Cardiac fibroblast (primary cell): ENCODE data around the gene AKAP6.
A peak's percentile ranks its signal among the peaks of the same experiment; 100 is the strongest.

Source experiments
- DNase-seq, 2 donors: peaks; one replicate each; pipeline versions ENCODE4 v3.0.0 to v3.0.0-alpha.2; 2010; ENCODE audit warnings: low read depth in 2 of 2
- H3K4me3 ChIP-seq, 2 donors: replicated peaks in 1 of 2; 1 replicate in 1 of 2; 2 replicates in 1 of 2; pipeline ENCODE4 v1.5.1; 2011; ENCODE audit warnings: low read depth in 2 of 2, low read length in 2 of 2, mild to moderate bottlenecking in 2 of 2, moderate library complexity in 1 of 2
- CTCF ChIP-seq: IDR thresholded peaks from one replicate; pipeline ENCODE4 v1.5.1; 2011; ENCODE audit warnings: low read depth, mild to moderate bottlenecking, low read length, inconsistent platforms

Gene AKAP6

GRCh38 chr14:32728976-32729375 lies 399.9 kb downstream of the AKAP6 start:
- TF ChIP-seq CTCF, result no peak
- no peak overlapping the region for H3K4me3 ChIP-seq
- DNase-seq, result peak; percentile 8 to 11

DNA sequence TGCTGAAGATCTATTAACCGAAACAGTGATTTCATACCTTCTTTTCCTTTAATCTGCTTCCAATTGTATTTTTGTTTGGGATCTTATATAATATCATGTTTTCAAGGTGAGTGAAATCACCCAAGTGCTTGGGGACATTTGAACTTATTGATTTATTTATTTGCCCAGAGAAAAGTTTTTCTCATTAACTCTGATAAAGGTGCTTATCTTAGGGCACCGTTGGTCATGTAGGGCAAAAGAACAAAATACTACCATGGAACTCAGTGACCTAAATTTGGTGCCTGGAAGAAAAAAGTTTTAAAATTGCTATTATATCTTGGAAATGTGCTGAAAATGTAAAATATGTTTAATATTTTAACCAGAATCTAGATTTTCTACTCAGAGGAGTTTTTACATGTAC lies 402.2 kb downstream of the AKAP6 start:
- no peak for DNase-seq
- no peak overlapping the region for H3K4me3 ChIP-seq
- no peak for TF ChIP-seq CTCF

GRCh38 chr14:32733015-32733414 lies 403.9 kb downstream of the AKAP6 start:
- DNase-seq, result no peak
- no peak for TF ChIP-seq CTCF
- H3K4me3 ChIP-seq, result no peak overlapping the region

GRCh38 chr14:32734261-32734660 lies 405.2 kb downstream of the AKAP6 start:
- H3K4me3 ChIP-seq, result no peak overlapping the region
- TF ChIP-seq CTCF, result no peak
- DNase-seq, result no peak

- no peak for DNase-seq
- H3K4me3 ChIP-seq, result no peak overlapping the region
- no peak for TF ChIP-seq CTCF
Measured at GRCh38 chr14:32737621-32738020, 408.5 kb downstream of the AKAP6 start.

DNA sequence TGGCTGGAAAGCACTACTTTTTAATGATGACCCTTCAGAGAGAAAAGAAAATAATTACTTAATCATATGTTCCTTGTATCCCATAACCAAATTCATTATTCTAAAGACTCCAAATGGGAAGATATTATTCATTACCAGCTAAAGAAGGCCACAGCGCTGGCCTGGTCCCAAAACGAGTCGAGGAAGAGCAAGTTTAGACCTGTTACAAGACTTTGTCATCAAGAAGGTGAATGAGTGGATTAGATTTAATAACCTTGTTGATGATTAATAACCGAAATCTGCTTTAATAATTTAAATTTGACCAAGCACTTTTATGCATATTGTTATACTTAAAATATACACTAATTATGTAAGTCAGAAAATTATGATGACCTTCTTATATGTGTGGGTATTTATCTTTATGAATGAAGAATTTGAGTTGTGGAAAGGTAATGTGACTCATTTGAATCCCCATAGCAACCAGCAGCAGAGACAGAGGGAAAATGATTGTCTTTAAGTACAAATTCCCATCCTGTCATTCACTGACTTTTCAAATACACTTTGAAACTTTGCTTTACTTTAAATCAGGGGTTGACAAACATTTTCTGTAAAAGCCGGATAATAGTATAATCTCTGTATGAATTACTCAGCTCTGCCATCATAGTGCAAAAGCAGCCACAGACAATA lies 409.2 kb downstream of the AKAP6 start:
- DNase-seq, result no peak

More for the DNA sequence above, 409.2 kb downstream of the AKAP6 start:
- no peak overlapping the region for H3K4me3 ChIP-seq
- TF ChIP-seq CTCF, result no peak
